ENCODE measurements around the gene GNAI3. TPM values are rescaled to one million over a fixed set of nuclear protein-coding genes. Genes with fewer than 3 reads are reported as not detected.

Gene GNAI3
- total and polyA plus RNA-seq, 2 of the 8 experiments (the other 6 are each of a cell fraction or from before 2014, with no cell fraction given), result 4.0 to 9.8 TPM

GRCh38 chr1:109620841-109621286 is 72.4 kb downstream of the GNAI3 start:
- Histone ChIP-seq H3K56ac (replicated peaks; ENCODE audit: insufficient read length, low read depth, low read length) (no peak overlapping the region), H2BK12ac (ENCODE audit: low read depth, low read length) (no peak overlapping the region), H4K20me1 (replicated peaks in 1 of 2; ENCODE audit: control insufficient read depth in 1 of 2, insufficient read depth in 2 of 2, low read length in 2 of 2) (peaks cover 5 to 25% of the 10 kb centered on the region in 2 experiments), H3K4ac (replicated peaks; ENCODE audit: insufficient read length, low read depth, low read length) (no peak overlapping the region), H3K27ac (ENCODE audit: low read depth, low read length) (no peak overlapping the region), H3K23me2 (ENCODE audit: low read depth, low read length) (peaks cover 16% of the 10 kb centered on the region), H3K27me3 (replicated peaks in 1 of 4; ENCODE audit: control insufficient read depth in 3 of 4, extremely low read depth in 1 of 4, insufficient read depth in 3 of 4, low read length in 3 of 4) (no peaks in the 10 kb centered on the region), H2AK5ac (ENCODE audit: low read depth, low read length) (no peak overlapping the region), H3K36me3 (ENCODE audit: control insufficient read depth in 2 of 4, insufficient read depth in 4 of 4, low read length in 3 of 4) (no peaks in the 10 kb centered on the region; a peak in 2 of 8 replicates), H2BK120ac (replicated peaks; ENCODE audit: low read depth, low read length) (no peak overlapping the region), H4K91ac (replicated peaks; ENCODE audit: insufficient read length, low read length) (no peak overlapping the region), H3K4me2 (ENCODE audit: insufficient read depth in 1 of 2, low read depth in 2 of 2, low read length in 2 of 2) (peak overlapping the region; percentile 91 to 94), H2BK15ac (ENCODE audit: low read length) (no peak overlapping the region), H3K18ac (ENCODE audit: extremely low read depth, low read length) (no peak overlapping the region), H3K23ac (ENCODE audit: insufficient read length) (no peak overlapping the region), H3K9me3 (ENCODE audit: insufficient read depth in 2 of 2, low read depth in 1 of 2, low read length in 1 of 2) (no peaks in the 10 kb centered on the region), H3K4me1 (replicated peaks in 1 of 4; ENCODE audit: control insufficient read depth in 3 of 4, insufficient read depth in 4 of 4, low read length in 3 of 4) (peaks cover 4 to 25% (median 12%) of the 10 kb centered on the region in 4 experiments), H3K4me3 (ENCODE audit: extremely low read depth in 1 of 4, insufficient read depth in 2 of 4, low read depth in 3 of 4, low read length in 4 of 4) (peak overlapping the region; percentile 69 to 85 (median 78)), H4K8ac (ENCODE audit: extremely low read depth, insufficient read depth, low read length) (no peak overlapping the region), H3K79me1 (ENCODE audit: low read depth, low read length) (peaks cover 17% of the 10 kb centered on the region), H3K79me2 (ENCODE audit: control insufficient read depth in 1 of 2, insufficient read depth in 2 of 2, low read length in 2 of 2) (peaks cover 0 to 37% of the 10 kb centered on the region in 2 experiments; a peak in 2 of 4 replicates), H4K5ac (ENCODE audit: insufficient read length, low read depth, low read length) (no peak overlapping the region), H2BK5ac (ENCODE audit: low read depth, low read length) (peak overlapping the region; percentile 86; the same call in 1 of the 2 replicates), H3K9ac (replicated peaks in 1 of 4; ENCODE audit: extremely low read depth in 1 of 4, low read depth in 3 of 4, low read length in 3 of 4) (peak overlapping the region in 1 of 4 experiments; percentile 62; a peak in 2 of 7 replicates), H3K14ac (ENCODE audit: insufficient read length) (no peak overlapping the region), H2BK20ac (ENCODE audit: low read length) (no peak overlapping the region), H2AFZ (ENCODE audit: low read length) (no peak overlapping the region)
- DNase-seq (ENCODE audit: low read depth in 1 of 2, low spot score in 2 of 2) (peak in 1 of 2 experiments; percentile 89), FAIRE-seq (no peak)
- WGBS, 2 experiments (ENCODE audit: extremely low coverage in 1 of 2, insufficient coverage in 1 of 2, insufficient read length in 1 of 2, insufficient replicate concordance in 2 of 2, low coverage in 1 of 2, low lambda C conversion rate in 2 of 2, missing lambda C conversion rate in 1 of 2), result 4% methylated on average over 17 of the region's 18 CpGs; no CpG with 5 or more reads in 1 of the 2 experiments
- TF ChIP-seq SIN3A (conservative IDR thresholded peaks at IDR 0.05 in 1 of 2, IDR thresholded peaks at IDR 0.05 in 1 of 2; ENCODE audit: low read depth in 1 of 2, low read length in 2 of 2) (peak in 1 of 2 experiments; percentile 83; a peak in 2 of 4 replicates), BRCA1 (IDR thresholded peaks at IDR 0.05; ENCODE audit: low read depth, low read length) (no peak), ATF2 (IDR thresholded peaks at IDR 0.05; ENCODE audit: low read length) (no peak), USF2 (IDR thresholded peaks at IDR 0.05; ENCODE audit: low read length) (no peak), SP2 (IDR thresholded peaks at IDR 0.05; ENCODE audit: low read length) (no peak), POLR2AphosphoS5 (IDR thresholded peaks at IDR 0.05; ENCODE audit: low read depth, low read length) (no peak), MAX (IDR thresholded peaks at IDR 0.05) (no peak), SIX5 (IDR thresholded peaks at IDR 0.05; ENCODE audit: low read depth, low read length) (no peak), SP1 (IDR thresholded peaks at IDR 0.05; ENCODE audit: low read depth, low read length) (0 out of 2 replicates have a peak, but pooled peaks have one; percentile 26)
- ChIA-PET POLR2A (ENCODE audit: partially characterized antibody) (interaction anchor here (0.8 to 2.5 kb wide), 9 partner anchors 9 to 75 kb away, joined by 3 to 18 read pairs (median 5); partner anchors contain the start of gene GNAI3), CTCF (ENCODE audit: partially characterized antibody) (interaction anchor here (0.7 to 1.7 kb wide), 10 partner anchors 10 to 338 kb away, joined by 3 to 9 read pairs (median 4); partner anchors contain the start of gene PSRC1)

Measured in H1 (cell line).